Naive thymus-derived CD8-positive, alpha-beta T cell (primary cell): ENCODE data around the gene AP3B1. TPM values are rescaled to one million over a fixed set of nuclear protein-coding genes. Genes with fewer than 3 reads are reported as not detected.

Source experiments
- ATAC-seq, 2 donors: fragments of 150-1000 bp; cut with Tn5 transposase in 1 of 2; sonication (Bioruptor Pico), chemical (Tn5 transposase) in 1 of 2; 1 replicate in 1 of 2; 2 replicates in 1 of 2; pipeline ENCODE4 v1.10.0; 2021; ENCODE audit warnings: mild to moderate bottlenecking in 2 of 2, moderate library complexity in 2 of 2
- POLR2A ChIA-PET: fragments of 350-600 bp; sonication (Branson Sonifier 250); formaldehyde crosslinking; loops from one replicate; lab custom pipeline; 2021; ENCODE audit warnings: antibody characterized with exemption; lab: Charles Lee
- DNase-seq, 10 donors: peaks; one replicate each; pipeline versions ENCODE4 v3.0.0 to v3.0.0-alpha.2; 2020 to 2022
- H3K27ac Mint-ChIP-seq, 10 donors: one replicate each; pipeline ENCODE4 v1.8.0; 2020 to 2022; ENCODE audit warnings: mild to moderate bottlenecking in 10 of 10, mixed read lengths in 10 of 10, moderate library complexity in 4 of 10, inconsistent platforms in 1 of 10
- H3K27me3 Mint-ChIP-seq, 5 donors: one replicate each; pipeline ENCODE4 v1.8.0; 2021 to 2022; ENCODE audit warnings: mixed read lengths in 5 of 5
- H3K36me3 Mint-ChIP-seq, 3 donors: one replicate each; pipeline ENCODE4 v1.8.0; 2020 to 2022; ENCODE audit warnings: mixed read lengths in 3 of 3, mild to moderate bottlenecking in 2 of 3, inconsistent platforms in 1 of 3
- H3K4me1 Mint-ChIP-seq, 4 donors: one replicate each; pipeline ENCODE4 v1.8.0; 2021 to 2022; ENCODE audit warnings: mixed read lengths in 4 of 4
- H3K4me3 Mint-ChIP-seq, 10 donors: one replicate each; pipeline ENCODE4 v1.8.0; 2020 to 2022; ENCODE audit warnings: mild to moderate bottlenecking in 10 of 10, mixed read lengths in 10 of 10, moderate library complexity in 6 of 10, inconsistent platforms in 1 of 10
- H3K9me3 Mint-ChIP-seq, 9 donors: one replicate each; pipeline ENCODE4 v1.8.0; 2020 to 2022; ENCODE audit warnings: mixed read lengths in 9 of 9, mild to moderate bottlenecking in 3 of 9, inconsistent platforms in 1 of 9, moderate library complexity in 1 of 9
- polyA plus RNA-seq, 3 donors: library from polyadenylated mRNA; unstranded; fragments of 300-500 nt; fragmentation: Illumina TruSeq; gene quantifications; one replicate each; pipeline ENCODE4 v1.2.3, GENCODE V29; 2021
- total RNA-seq, 8 experiments: library from RNA in 2 of 8; stranded (reverse) in 2 of 8; gene quantifications; one replicate each; pipeline ENCODE4 v1.2.3 and lab custom pipeline; 2021 to 2026

AP3B1 gene
- total and polyA plus RNA-seq, 5 experiments from 2014 or later = 19.8 to 36.4 (median 26.2) TPM

DNA sequence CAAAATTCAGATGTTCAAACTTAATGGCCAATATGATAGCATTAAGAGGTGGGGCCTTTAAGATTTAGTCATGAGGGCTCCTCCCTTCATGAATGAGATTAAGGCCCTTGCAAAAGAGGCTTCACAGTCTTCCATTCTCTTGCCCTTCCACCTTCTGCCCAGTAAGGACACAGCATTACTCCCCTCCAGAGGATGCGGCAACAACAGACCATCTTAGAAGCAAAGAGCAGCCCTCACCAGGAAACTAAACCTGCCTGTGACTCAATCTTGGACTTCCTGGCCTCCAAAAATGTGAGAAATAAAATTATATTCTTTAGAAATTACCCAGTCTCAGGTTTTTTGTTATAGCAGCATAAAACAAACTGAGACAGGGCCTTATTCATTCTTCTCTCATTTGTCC lies 8.2 kb downstream of the AP3B1 start:
- no peak for ATAC-seq

DNA sequence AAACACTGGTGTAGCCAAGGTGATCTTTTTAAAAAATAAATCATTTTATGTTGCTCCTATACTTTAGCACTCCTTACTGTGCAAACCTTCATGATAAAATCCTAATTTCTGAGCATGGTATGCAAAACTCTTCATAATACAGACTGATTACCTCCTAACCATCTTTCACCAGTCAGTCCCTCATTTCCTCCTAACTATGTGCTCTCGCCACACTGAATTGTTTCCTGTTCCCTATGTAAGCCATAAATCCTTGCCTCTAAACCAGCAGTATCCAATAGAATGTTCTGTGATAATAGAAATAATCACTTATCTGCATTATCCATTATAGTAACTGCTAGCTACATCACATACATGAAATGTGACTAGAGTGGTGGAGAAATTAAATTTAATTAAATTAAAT lies 10.7 kb downstream of the AP3B1 start:
- Mint-ChIP-seq H3K4me1 (peaks cover 24 to 53% (median 46%) of the 10 kb centered on the region in 4 donors), H3K9me3 (no peaks in the 10 kb centered on the region), H3K27ac (peak overlapping the region in 1 of 10 donors; percentile 7), H3K4me3 (no peak overlapping the region), H3K27me3 (no peaks in the 10 kb centered on the region), H3K36me3 (peaks cover 0 to 5% (median 3%) of the 10 kb centered on the region in 3 donors)
- DNase-seq (no peak), ATAC-seq (no peak)
- POLR2A ChIA-PET = no interaction called here

More for the DNA sequence above, 8.2 kb downstream of the AP3B1 start:
- Mint-ChIP-seq H3K4me3 (no peak overlapping the region), H3K27me3 (no peaks in the 10 kb centered on the region), H3K27ac (peak overlapping the region in 3 of 10 donors; percentile 12 to 39 (median 16)), H3K9me3 (no peaks in the 10 kb centered on the region), H3K36me3 (peaks cover 0 to 5% (median 3%) of the 10 kb centered on the region in 3 donors), H3K4me1 (peaks cover 29 to 70% (median 60%) of the 10 kb centered on the region in 4 donors)
- POLR2A ChIA-PET = no interaction called here
- DNase-seq = no peak

- H3K9me3 Mint-ChIP-seq = no peaks in the 10 kb centered on the region
- peak overlapping the region in 1 of 10 donors; percentile 7 for H3K27ac Mint-ChIP-seq
- H3K4me3 Mint-ChIP-seq = no peak overlapping the region
- POLR2A ChIA-PET = no interaction called here
- H3K36me3 Mint-ChIP-seq = peaks cover 0 to 5% (median 3%) of the 10 kb centered on the region in 3 donors
- DNase-seq (no peak), ATAC-seq (no peak)
- peaks cover 24 to 50% (median 46%) of the 10 kb centered on the region in 4 donors for H3K4me1 Mint-ChIP-seq
- no peaks in the 10 kb centered on the region for H3K27me3 Mint-ChIP-seq
Measured at GRCh38 chr5:78283105-78283504, 11.4 kb downstream of the AP3B1 start.

DNA sequence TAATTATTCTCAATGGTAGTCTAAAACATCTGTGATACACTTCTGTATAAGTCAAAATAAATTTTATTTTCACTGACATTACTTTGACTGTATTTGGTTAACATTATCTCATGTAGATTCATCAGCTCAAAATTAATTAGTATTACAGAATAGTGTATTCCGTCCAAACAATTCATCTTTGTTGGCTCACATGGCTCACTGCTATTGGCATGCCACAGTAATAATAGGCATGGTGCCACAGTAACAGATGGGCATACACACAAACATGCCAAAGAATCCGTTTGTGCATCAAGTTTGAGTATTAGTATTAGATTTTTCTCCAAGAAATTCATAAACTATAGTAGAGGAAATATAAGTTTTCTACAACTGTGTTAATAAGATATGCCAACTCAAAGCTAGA lies 14.2 kb downstream of the AP3B1 start:
- ATAC-seq (no peak), DNase-seq (no peak)
- Mint-ChIP-seq H3K4me3 (no peak overlapping the region), H3K4me1 (peaks cover 20 to 43% (median 37%) of the 10 kb centered on the region in 4 donors), H3K27me3 (no peaks in the 10 kb centered on the region), H3K9me3 (no peaks in the 10 kb centered on the region), H3K36me3 (peaks cover 0 to 10% (median 2%) of the 10 kb centered on the region in 3 donors), H3K27ac (no peak overlapping the region)
- POLR2A ChIA-PET = no interaction called here

- H3K4me1 Mint-ChIP-seq = peaks cover 21 to 41% (median 34%) of the 10 kb centered on the region in 4 donors
- H3K27me3 Mint-ChIP-seq = no peaks in the 10 kb centered on the region
- DNase-seq (no peak), ATAC-seq (no peak)
- H3K9me3 Mint-ChIP-seq = no peaks in the 10 kb centered on the region
- POLR2A ChIA-PET = no interaction called here
- no peak overlapping the region for H3K4me3 Mint-ChIP-seq
- peaks cover 0 to 8% (median 0%) of the 10 kb centered on the region in 3 donors for H3K36me3 Mint-ChIP-seq
- H3K27ac Mint-ChIP-seq = no peak overlapping the region
Measured at GRCh38 chr5:78279194-78279593, 15.3 kb downstream of the AP3B1 start.

- POLR2A ChIA-PET = no interaction called here
- Mint-ChIP-seq H3K27ac (peak overlapping the region in 1 of 10 donors; percentile 21), H3K27me3 (no peaks in the 10 kb centered on the region), H3K9me3 (no peaks in the 10 kb centered on the region), H3K4me1 (peaks cover 22 to 45% (median 38%) of the 10 kb centered on the region in 4 donors), H3K36me3 (peaks cover 0 to 8% (median 0%) of the 10 kb centered on the region in 3 donors), H3K4me3 (no peak overlapping the region)
- ATAC-seq (no peak), DNase-seq (no peak)
Measured at GRCh38 chr5:78277715-78278114, 16.8 kb downstream of the AP3B1 start.

DNA sequence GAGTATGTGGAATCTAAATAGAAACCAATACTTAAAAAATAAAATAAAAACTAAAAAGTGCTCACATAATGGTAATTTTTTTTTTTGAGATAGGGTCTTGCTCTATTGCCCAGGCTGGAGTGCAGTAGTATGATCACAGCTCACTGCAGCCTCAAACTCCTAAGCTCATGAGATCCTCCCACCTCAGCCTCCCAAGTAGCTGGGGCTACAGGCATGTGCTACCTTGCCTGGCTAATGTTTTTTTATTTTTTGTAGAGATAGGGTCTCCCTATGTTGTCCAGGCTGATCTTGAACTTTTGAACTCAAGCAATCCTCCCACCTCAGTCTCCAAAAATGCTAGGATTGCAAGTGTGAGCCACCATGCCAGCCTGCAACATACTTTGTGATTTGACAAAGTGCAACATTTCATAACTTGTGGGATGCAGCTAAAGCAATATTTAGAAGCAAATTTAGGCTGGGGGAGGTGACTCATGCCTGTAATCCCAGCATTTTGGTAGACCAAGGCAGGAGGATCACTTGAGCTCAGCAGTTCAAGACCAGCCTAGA lies 18.4 kb downstream of the AP3B1 start:
- H3K4me1 Mint-ChIP-seq = peaks cover 19 to 49% (median 34%) of the 10 kb centered on the region in 4 donors
- no peak for DNase-seq
- no peak overlapping the region for H3K4me3 Mint-ChIP-seq
- H3K27me3 Mint-ChIP-seq = no peaks in the 10 kb centered on the region
- no peak for ATAC-seq
- no peaks in the 10 kb centered on the region for H3K9me3 Mint-ChIP-seq
- H3K36me3 Mint-ChIP-seq = peaks cover 0 to 16% (median 0%) of the 10 kb centered on the region in 3 donors
- POLR2A ChIA-PET = no interaction called here
- H3K27ac Mint-ChIP-seq = no peak overlapping the region

GRCh38 chr5:78274540-78275197 lies 19.8 kb downstream of the AP3B1 start:
- Mint-ChIP-seq H3K9me3 (no peaks in the 10 kb centered on the region), H3K36me3 (peaks cover 0 to 16% (median 0%) of the 10 kb centered on the region in 3 donors), H3K4me3 (no peak overlapping the region), H3K4me1 (peaks cover 19 to 45% (median 34%) of the 10 kb centered on the region in 4 donors), H3K27ac (peak overlapping the region in 1 of 10 donors; percentile 10), H3K27me3 (no peaks in the 10 kb centered on the region)
- DNase-seq (no peak), ATAC-seq (no peak)
- POLR2A ChIA-PET = no interaction called here

DNA sequence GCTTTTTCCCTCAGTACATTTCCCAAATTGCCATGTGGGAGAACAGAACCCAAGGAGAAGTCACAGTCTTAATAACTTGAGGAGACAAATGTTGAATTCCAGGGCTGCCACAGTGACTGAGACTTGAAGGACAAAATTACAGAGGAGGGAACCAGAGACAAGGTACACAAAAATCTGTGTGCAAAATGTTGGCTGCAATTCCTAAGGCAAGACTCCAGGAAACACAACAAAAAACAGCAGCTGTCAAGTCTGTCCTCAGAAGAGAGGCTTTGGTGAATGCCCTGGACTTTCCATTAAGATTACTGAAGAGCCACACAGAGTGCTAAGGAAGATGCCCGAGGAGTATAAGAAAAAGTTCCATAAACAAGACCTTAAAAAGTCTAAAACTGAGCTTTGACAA lies 21.1 kb downstream of the AP3B1 start:
- POLR2A ChIA-PET = no interaction called here
- H3K27ac Mint-ChIP-seq = peak overlapping the region in 1 of 10 donors; percentile 8
- no peak overlapping the region for H3K4me3 Mint-ChIP-seq
- H3K9me3 Mint-ChIP-seq = no peaks in the 10 kb centered on the region
- H3K27me3 Mint-ChIP-seq = no peaks in the 10 kb centered on the region
- DNase-seq = no peak
- H3K36me3 Mint-ChIP-seq = peaks cover 0 to 16% (median 0%) of the 10 kb centered on the region in 3 donors
- peaks cover 21 to 46% (median 43%) of the 10 kb centered on the region in 4 donors for H3K4me1 Mint-ChIP-seq
- no peak for ATAC-seq

GRCh38 chr5:78271766-78272165 lies 22.7 kb downstream of the AP3B1 start:
- Mint-ChIP-seq H3K4me1 (peaks cover 17 to 37% (median 35%) of the 10 kb centered on the region in 4 donors), H3K9me3 (no peaks in the 10 kb centered on the region), H3K36me3 (peaks cover 0 to 14% (median 0%) of the 10 kb centered on the region in 3 donors)

DNA sequence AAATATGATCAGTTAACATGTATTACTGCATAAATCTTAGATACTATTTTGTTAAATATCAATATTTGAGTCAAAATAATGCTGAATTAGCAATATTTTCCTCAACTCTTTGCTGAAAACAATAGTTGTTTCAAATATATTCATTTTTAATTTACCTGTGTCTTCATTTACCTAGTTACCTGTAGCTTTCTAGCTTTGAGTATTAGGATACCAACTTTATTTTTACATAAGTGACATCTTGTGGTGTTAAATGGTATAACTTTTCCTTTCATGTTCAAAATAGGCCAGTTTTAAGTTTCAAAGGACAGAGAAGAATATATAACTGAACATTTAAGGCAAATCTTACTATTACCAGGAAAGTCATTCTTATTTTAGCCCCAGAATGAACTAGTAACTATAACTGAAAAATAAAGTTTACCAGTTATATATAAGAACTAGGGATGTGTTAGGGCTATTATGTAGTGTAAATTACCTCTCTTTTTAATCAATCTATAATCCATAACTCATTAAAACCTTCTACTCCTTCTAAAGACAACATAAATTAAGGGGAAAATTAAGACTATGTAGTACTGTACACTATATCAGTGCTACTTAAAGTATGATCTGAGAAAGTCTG lies 25.3 kb downstream of the AP3B1 start:
- Mint-ChIP-seq H3K27me3 (no peaks in the 10 kb centered on the region), H3K27ac (no peak overlapping the region), H3K4me1 (peaks cover 10 to 33% (median 30%) of the 10 kb centered on the region in 4 donors), H3K4me3 (no peak overlapping the region), H3K9me3 (no peaks in the 10 kb centered on the region), H3K36me3 (peaks cover 0 to 29% (median 11%) of the 10 kb centered on the region in 3 donors)
- peak; percentile 63 to 66 for ATAC-seq
- POLR2A ChIA-PET = no interaction called here
- DNase-seq = peak in 3 of 10 donors; percentile 18 to 31 (median 21)

More at GRCh38 chr5:78271766-78272165, 22.7 kb downstream of the AP3B1 start:
- POLR2A ChIA-PET = no interaction called here
- DNase-seq (no peak), ATAC-seq (no peak)
- Mint-ChIP-seq H3K27me3 (no peaks in the 10 kb centered on the region), H3K4me3 (no peak overlapping the region), H3K27ac (no peak overlapping the region)

GRCh38 chr5:78268356-78268755 lies 26.1 kb downstream of the AP3B1 start:
- POLR2A ChIA-PET = no interaction called here
- Mint-ChIP-seq H3K9me3 (no peaks in the 10 kb centered on the region), H3K27ac (peak overlapping the region in 1 of 10 donors; percentile 3), H3K4me1 (peaks cover 6 to 25% (median 22%) of the 10 kb centered on the region in 4 donors), H3K4me3 (no peak overlapping the region), H3K36me3 (peaks cover 0 to 36% (median 13%) of the 10 kb centered on the region in 3 donors), H3K27me3 (no peaks in the 10 kb centered on the region)
- no peak for ATAC-seq
- DNase-seq = no peak

- H3K4me1 Mint-ChIP-seq = peaks cover 2 to 18% (median 7%) of the 10 kb centered on the region in 4 donors
- POLR2A ChIA-PET = no interaction called here
- H3K36me3 Mint-ChIP-seq = peaks cover 9 to 52% (median 28%) of the 10 kb centered on the region in 3 donors
- no peaks in the 10 kb centered on the region for H3K9me3 Mint-ChIP-seq
- H3K27me3 Mint-ChIP-seq = no peaks in the 10 kb centered on the region
- no peak overlapping the region for H3K4me3 Mint-ChIP-seq
- H3K27ac Mint-ChIP-seq = no peak overlapping the region
- ATAC-seq = no peak
- DNase-seq = no peak
Measured at GRCh38 chr5:78265163-78265562, 29.3 kb downstream of the AP3B1 start.
